ENCODE results near the gene GFOD1. TPM values are rescaled to one million over a fixed set of nuclear protein-coding genes. Genes with fewer than 3 reads are reported as not detected.
"Not testable (repeated sequence)": the region's sequence is repeated elsewhere in the genome, so short reads cannot be mapped to it uniquely, and the experiment has no call there.

Gene GFOD1
- total RNA-seq, 1 donor from 2014 or later = 2.8 TPM

DNA sequence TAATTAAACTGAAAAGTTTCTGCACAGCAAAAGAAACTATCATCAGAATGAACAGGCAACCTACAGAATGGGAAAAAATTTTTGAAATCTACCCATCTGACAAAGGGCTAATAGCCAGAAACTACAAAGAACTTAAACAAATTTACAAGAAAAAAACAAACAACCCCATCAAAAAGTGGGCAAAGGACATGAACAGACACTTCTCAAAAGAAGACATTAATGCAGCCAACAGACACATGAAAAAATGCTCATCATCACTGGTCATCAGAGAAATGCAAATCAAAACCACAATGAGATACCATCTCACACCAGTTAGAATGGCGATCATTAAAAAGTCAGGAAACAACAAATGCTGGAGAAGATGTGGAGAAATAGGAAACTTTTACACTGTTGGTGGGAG, 98.6 kb downstream of the GFOD1 start:
- intact Hi-C loops (cut with micrococcal nuclease) = not testable (repeated sequence)

DNA sequence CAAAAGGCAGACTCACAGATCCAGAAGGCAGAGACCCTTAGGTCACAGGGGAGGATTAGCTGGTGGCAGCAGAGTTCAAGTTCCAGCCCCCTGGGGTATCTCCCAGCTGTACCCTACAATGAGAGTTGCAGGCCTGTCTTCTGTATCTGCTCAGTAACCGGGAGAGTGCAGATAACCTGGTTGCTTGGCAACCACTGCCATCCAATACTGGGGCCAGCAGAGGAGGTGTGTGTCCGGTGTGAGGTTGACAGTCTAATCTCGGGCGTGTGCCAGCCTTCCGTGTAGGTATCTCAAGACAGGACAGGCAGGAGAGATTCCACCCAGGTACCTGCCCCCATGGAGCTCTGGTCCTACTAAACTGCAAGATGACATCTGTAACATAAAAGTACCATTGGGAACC, 102.4 kb downstream of the GFOD1 start:
- intact Hi-C loops (cut with micrococcal nuclease) = no loop called here

- intact Hi-C loops (cut with micrococcal nuclease) = no loop called here
Measured at GRCh38 chr6:13384506-13384905, 102.9 kb downstream of the GFOD1 start.

DNA sequence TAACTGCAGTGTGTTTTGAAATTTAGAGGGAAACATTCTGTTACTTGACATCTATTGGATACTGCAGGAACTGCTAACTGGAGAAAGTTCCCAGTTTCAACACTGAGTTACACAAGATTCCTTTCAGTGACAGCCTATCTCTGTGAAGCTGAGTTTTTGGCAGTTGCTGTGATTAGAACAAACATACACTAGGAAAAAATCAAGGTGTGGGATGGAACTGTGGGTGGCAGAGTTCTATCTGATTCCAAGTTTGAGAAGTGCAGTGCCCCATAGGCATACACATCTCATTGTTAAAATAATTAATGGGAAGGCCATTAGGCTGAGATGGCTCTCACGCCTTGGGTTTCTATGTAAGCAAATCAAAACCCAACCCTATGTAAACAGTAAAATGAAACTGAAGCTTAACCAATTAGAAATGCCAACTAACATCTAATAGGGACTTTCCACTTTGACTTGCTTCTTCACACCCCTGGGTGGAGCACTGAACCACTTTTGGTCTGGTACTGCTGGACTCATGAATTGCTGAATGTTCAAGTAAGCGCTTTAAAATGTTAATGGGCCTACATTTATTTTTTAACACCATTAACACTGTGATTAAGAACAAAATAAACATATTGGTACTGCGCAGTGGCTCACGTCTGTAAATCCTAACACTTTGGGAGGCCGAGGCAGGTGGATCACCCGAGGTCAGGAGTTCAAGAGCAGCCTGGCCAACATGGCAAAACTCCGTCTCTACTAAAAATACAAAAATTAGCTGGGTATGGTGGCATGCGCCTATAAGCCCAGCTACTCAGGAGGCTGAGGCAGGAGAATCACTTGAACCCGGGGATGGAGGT, 103.9 kb downstream of the GFOD1 start:
- intact Hi-C loops (cut with micrococcal nuclease) = loop anchor here (1.0 to 2.0 kb wide), 7 partner anchors 27 to 303 kb away; partner anchors contain the start of gene SIRT5

DNA sequence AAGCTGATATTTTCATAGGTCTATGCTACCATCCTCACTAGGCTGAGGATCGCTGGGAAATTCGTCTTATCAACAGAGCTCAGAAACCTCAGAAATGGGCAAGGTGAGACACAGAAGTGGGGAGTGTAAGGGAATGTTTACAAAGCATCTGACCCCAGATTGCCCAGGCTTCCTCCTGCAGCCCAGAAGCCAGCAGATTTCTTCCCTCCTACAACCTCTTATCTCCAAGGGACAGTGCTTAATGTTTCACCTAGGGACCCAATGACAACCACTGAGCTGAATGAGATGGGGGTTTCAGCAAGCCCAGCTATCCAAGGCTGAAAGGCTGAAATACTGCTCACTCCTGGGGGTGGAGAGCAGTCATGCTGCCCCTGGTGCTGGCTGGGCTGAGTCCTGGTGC, 106.6 kb downstream of the GFOD1 start:
- intact Hi-C loops (cut with micrococcal nuclease) = no loop called here

GRCh38 chr6:13378669-13379590, 108.5 kb downstream of the GFOD1 start:
- intact Hi-C loops (cut with micrococcal nuclease) = no loop called here

- intact Hi-C loops (cut with micrococcal nuclease) = no loop called here
Measured at GRCh38 chr6:13377054-13377758, 110.2 kb downstream of the GFOD1 start.

DNA sequence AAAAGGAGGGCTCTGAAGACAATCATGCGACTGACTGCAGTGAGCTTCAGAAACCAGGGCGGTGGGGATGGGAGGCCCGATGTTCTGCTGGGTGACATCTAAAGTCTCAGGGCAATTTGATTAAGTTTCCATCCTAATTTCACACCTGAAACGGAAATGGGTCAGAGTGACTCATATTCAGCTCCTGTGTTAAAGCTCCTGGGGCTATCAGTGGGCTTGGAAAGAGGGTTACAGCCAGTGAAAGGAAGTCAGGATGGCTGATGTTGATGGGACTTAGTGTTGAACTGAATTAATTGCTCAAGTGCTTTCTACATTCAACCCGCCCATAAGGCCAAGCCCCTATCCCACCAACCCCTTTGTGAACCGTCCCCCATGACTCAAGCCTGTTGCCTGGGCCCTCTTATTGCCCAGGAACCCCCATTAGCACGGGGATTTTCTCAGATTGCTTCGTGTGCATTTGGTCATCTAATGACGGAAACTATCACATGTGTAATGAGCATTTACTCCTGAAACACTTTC, 112.0 kb downstream of the GFOD1 start:
- intact Hi-C loops (cut with micrococcal nuclease) = loop anchor here (1.0 kb wide), 1 partner anchor 19 kb away; no protein-coding TSS in a partner anchor

DNA sequence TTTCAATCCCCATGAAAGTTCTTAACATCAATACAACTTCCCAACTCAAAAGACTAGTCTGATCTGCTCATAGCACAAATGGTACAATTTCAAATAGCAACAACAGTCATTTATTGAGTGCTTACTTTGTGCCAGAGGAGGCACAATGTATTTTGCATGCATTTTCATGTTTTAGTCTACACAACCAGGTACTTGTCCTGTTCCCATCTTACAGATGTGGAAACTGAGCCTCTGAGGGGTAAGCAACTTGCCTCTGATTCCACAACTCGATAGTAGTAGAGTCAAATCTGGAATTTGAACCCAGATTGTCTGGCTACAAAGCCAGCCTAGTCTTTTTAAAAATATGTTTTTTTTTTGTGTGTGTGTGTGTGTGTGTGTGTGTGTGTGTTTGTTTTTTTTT, 113.5 kb downstream of the GFOD1 start:
- intact Hi-C loops (cut with micrococcal nuclease) = no loop called here

DNA sequence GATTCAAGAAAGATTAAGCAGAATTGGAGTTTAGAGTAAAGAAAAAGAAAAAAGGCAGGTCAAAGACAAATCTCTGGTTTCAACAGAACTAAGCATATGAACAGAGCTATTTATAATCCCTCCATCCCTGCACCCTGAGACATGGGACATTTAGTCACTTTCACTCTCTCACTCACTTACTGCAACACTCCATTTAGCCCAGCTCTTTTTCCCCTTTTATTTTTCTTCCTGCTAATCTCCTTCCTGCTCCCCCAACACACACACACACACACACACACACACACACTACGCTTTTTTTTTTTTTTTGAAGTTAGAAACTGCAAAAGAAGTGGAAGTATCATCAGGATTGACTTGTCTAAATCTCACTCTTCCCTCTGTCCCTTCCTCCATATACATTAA, 113.9 kb downstream of the GFOD1 start:
- intact Hi-C loops (cut with micrococcal nuclease) = no loop called here

GRCh38 chr6:13372688-13373487, 114.5 kb downstream of the GFOD1 start:
- intact Hi-C loops (cut with micrococcal nuclease) = no loop called here

GRCh38 chr6:13372076-13372475, 115.3 kb downstream of the GFOD1 start:
- intact Hi-C loops (cut with micrococcal nuclease) = no loop called here

DNA sequence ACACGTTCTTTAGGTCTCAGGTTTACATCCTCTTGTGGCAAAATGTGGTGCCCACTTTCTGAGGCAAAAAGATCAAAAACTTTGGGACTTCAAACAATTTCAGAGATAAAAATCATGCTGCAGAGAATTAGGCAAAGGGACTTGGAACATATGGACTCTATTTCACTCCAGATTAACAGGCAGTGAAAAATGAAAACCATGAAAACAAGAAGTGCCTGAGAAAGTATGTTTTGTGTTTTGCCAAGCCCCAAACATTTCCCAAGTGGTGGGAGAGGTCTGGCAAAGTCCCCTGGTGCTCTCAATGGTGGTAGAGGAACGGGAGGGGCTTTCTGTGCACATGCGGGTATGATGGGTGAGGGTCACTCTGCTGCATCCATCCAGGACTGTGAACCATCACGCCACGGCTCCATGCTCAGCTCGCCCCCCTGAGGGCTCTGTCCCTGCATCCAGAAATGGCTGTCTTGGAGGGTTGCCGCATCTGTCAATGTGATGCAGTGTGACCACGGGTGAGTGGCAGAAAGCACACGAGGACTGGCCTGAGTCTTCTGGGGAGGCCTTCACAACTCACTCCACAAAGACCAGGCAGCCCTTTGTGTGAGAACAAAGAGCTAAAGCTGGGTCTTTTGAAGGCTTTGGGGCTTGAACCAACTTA, 115.9 kb downstream of the GFOD1 start:
- intact Hi-C loops (cut with micrococcal nuclease) = no loop called here

GRCh38 chr6:13370623-13371022, 116.8 kb downstream of the GFOD1 start:
- intact Hi-C loops (cut with micrococcal nuclease) = no loop called here

- intact Hi-C loops (cut with micrococcal nuclease) = no loop called here
Measured at GRCh38 chr6:13369591-13369990, 117.8 kb downstream of the GFOD1 start.

GRCh38 chr6:13368731-13369115, 118.7 kb downstream of the GFOD1 start:
- intact Hi-C loops (cut with micrococcal nuclease) = no loop called here

DNA sequence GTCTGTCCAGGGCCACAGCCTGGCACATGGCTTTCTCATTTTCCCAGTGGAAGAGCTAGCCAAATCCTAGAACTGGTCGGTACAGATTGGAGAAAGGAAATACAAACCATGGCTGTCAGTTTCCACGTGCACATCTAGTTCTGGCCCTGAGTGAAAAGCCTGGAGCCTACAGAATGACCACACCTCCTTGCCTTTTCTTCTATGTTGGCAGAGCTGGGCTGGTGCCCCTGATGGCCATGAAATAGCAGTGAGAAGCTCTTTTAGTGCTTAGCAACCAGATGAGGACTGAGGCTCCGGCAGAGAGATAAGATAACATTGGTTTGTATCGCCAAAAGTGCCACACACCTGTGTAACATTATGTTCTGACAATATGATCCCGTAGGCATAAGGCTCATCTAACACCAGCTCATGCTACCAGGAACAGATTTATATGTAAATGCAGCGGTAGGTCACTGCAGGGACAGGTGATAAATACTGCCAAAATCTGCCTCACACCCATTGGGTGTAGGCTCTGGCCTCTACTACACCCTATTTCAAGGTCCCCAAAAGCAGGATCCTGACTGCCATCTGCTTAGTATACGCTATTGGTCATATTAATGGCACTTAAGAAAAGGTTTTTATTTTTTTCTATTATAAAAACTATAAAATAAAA, 119.2 kb downstream of the GFOD1 start:
- intact Hi-C loops (cut with micrococcal nuclease) = no loop called here

DNA sequence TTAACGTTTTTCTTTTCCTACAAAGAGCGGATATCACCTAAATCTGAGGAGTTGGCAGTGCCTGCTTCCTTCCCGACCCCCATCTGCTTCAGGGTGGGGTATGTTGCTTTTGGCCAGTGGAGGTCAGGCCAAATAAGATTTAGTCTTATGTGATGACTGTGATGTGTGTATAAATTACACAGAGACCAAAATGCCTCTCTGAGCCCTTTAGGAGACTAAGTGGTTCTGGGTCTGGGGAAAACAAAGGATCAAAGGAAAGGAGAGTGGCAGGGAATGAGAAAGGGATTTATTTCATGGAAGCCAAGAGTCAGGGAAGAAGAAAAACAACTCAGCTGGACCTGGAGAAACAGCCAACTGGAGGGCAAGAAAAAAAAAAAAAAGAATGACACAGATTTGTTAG, 120.0 kb downstream of the GFOD1 start:
- intact Hi-C loops (cut with micrococcal nuclease) = no loop called here

DNA sequence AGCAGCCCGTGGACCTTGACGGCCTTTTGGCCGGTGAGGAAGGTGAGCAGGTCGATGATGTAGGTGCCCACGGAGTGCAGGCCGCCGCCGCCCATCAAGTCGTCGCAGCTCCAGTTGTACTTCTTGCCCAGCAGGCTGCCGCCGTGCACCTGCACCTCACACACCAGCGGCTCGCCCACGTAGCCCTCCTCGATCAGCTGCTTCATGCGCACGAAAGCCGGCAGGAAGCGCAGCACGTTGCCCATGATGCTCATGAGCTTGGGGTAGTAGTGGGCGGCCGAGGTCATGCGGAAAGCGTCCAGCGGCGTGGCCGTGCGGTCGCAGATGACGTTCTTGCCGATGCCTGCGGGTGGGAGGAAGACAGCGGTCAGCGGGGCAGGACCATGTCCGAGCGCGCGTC, 122.1 kb downstream of the GFOD1 start:
- intact Hi-C loops (cut with micrococcal nuclease) = no loop called here

Data from T-helper 1 cell treated with Interleukin-12 subunit alpha and Interleukin-12 subunit beta and Interleukin-4 antibody, amounts not matched to agents 30 ng/mL and 1 ng/mL, for 36 hours (primary cell).